NOMO-1 treated with DMSO at 0.1 percent for 48 hours (cell line): ENCODE data around the gene SRPK1.
"Not testable (repeated sequence)": the region's sequence is repeated elsewhere in the genome, so short reads cannot be mapped to it uniquely, and the experiment has no call there.

Source experiments
- DNase-seq: peaks from one replicate; lab custom pipeline; 2025; ENCODE audit not compliant: unreplicated experiment; lab: John Stamatoyannopoulos, UW

The SRPK1 gene

DNA sequence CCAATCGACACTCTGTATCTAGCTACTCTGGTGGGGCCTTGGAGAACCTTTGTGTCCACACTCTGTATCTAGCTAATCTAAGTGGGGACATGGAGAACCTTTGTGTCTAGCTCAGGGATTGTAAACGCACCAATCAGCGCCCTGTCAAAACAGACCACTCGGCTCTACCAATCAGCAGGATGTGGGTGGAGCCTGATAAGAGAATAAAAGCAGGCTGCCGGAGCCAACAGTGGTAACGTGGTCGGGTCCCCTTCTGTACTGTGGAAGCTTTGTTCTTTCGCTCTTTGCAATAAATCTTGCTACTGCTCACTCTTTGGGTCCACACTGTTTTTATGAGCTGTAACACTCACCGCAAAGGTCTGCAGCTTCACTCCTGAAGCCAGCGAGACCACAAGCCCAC is 11.0 kb upstream of the SRPK1 start:
- DNase-seq, result not testable (repeated sequence)

DNA sequence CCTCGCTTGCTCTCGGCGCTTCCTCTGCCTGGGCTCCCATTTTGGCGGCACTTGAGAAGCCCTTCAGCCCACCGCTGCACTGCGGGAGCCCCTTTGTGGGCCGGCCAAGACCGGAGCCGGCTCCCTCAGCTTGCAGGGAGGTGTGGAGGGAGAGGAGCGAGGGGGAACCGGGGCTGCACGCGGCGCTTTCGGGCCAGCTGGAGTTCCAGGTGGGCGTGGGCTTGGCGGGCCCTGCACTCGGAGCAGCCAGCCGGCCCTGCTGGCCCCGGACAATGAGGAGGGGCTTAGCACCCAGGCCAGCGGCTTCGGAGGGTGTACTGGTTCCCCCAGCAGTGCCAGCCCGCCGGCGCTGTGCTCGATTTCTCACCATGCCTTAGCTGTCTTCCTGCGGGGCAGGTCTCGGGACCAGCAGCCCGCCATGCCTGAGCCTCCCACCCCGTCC is 10.2 kb upstream of the SRPK1 start:
- DNase-seq, result no peak

DNA sequence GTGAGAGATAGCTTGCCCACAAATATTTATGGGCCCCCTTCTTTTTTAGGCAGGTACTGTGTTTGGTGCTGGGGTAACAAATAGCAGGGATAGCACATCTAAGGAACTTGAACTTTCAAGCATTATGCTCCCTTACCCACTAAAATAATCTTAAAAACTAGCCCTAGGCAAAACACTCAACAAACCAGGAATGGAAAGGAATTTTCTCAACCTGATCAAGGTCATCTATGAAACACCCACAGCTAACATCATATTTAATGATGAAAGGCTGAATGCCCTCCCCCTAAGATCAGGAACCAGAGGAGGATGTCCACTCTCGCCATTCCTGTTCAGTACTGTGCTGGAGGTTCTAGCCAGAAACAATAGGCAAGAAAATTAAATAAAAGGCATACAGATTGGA is 8.7 kb upstream of the SRPK1 start:
- no peak for DNase-seq

DNA sequence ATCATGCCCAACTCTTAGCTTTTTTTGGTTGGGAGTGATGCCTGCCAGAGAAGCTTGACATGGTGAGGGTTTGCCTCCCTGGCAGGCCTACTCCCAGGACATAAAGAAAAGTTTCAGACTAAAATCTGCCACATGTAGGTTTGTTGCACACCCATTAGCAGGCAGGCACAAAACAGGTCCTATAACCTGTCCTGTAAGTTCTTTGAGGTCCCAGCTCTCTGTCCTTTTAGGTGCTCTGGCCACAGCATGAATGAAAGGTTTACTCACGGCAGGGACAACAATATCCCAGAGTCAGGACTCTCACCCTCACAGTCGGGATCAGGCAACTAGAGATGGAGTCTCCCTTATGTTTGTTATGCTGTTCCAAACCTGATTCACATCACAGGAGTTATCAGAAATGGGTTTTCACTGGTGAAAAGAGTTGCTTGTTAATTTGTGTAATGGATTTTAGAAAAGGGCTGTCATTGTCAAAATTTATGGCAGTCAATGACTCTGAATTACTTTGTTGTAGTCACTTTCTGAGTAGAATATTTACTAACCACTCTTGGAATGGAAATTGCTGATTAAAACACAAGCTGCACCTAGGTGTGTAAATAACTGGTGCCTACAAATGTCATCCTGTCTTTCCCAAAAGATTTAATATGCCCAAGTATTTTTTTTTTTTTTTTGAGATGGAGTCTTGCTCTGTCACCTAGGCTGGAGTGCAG is 5.8 kb upstream of the SRPK1 start:
- no peak for DNase-seq

DNA sequence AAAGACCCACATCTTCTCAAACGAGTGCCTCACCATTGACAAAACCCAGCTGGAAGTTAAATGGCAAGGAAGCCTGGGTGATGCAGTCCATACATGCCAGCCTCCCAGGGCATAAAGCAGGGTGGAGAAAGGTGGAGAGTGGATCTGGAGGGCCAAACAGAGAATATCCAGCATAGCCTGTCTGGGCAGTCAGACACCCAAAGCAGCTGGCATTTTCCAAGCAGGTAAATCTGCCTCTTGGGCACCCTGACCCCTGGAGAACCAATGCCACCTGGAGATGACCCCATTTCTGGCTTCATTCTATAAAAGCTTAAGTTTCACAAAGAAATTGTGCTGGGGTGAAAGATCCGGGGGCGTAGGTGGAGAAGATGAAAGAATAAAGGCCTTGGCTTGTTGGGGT is 5.1 kb upstream of the SRPK1 start:
- DNase-seq, result no peak

DNA sequence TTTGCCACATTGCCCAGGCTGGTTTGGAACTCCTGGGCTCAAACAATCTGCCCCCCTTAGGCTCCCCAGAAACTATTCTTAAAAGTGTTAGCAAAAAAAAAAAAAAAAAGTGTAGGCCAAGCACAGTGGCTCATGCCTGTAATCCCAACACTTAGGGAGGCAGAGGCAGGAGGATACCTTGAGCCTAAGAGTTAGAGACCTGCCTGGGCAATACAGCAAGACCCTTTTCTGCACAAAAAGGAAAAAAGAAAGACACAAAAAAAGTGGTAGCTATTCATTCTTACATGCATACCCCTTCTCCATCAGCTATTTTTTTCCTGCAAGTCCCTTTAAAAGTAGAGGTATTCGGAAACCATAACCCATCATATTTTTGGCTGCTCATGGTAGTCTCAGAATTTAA is 3.2 kb upstream of the SRPK1 start:
- no peak for DNase-seq

DNA sequence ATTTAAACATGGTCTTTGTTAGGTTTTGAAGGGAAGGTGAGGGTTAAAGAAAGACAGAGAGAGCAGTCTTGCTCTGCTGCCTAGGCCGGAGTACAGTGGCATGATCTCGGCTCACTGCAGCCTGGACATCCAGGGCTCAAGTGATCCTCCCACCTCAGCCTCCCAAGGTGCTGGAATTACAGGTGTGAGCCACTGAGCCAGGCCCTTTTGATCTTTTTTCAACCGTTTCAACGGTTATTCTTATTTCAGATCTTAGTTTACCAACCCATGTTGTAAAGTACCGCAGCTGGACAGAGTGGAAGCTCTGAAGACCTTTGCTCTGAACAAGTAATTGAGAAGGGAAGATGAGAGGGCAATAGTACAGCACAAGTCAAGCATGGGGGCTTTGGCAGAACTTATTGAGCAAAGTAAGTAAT is 1.2 kb upstream of the SRPK1 start:
- DNase-seq, result no peak

DNA sequence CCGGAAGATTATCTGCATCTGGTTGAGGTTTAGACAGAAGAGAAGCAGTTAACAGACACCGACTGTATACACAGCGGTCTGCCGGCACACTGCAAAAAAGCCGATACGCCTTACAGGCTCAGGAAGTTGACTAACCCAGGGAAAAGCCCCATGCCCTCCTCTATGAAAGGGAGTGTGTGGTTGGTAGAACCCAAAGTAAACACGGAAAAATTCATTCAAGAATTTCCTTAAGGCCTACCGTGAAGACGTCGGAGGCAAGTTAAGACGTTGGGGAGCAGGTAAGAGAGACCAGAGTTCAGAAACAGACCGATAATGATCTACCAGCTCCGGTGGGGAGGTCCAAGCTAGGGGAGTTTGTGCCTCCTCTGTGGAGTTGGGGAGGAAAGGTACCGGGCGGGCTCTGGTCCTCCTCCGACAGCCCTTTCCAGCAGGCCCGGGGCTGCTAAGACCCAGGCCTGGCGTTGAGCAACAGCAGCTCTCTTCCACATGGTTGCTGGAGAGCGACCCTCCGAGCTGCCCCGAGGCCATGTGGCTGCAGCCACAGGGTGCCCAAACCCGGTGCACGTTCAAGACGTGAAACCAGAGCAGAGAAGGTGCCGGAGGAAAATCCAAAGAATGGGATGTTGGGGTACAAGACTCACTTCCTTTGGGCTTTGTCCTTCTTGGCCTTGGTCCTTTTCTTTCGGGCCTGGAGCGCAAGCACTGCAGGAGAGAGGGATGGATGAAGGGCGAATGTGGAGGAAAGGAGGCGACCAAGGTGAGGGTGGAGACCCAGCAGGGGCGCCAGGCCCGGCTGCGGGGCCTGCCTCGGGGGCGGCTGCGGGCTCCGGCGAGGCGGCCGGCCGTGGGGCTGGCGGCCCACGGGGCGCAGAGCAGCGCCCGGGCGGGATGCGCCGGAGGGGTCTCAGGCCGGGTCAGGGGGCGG is 809 bp downstream of the SRPK1 start:
- no peak for DNase-seq

DNA sequence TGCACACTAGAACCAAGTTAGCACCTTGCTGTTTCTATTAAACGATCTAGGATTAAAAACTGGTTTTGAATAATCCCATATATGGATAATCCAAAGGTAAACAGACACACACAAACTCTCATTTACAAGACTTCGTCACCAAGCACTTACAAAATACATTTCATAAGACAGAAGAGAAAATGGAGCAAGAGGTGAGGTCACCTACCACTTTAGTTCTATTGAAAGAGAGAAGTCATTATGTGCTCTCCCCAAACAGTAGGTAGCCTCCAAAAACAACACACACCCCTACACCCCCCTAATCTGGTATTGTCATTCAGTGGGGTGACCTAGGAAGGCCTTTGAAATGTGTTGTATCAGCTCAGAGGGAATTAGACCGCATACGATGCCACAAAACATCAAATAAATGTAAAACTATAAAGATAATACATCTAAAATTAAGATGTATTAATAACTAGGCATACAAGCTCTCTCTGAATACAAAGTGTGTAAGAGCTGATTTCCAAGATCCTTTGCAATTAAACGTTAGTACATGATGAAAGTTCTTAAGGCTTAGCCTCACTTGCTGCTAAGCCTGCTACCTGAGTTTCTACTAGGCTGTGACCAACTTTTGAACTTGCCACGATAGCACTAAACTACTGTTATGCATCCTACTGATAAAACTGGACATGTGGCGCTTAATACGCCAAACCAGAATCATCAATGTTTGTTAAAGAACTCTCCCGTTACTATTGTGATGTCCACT is 1.6 kb downstream of the SRPK1 start:
- DNase-seq, result peak; percentile 67

DNA sequence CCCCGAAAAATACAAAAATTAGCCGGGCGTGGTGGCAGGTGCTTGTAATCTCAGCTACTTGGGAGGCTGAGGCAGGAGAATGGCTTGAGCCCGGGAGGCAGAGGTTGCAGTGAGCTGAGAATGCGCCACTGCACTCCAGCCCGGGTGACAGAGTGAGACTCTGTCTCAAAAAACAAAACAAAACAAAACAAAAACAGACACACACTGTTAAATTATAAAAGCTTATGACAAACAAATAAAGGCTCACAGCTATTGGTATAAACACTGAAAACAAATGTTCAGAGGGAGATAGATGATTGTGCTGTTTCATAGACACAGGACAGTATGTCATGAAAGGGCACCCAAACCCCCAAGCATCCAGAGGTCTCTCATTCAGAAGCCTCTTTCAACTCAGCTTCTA is 4.0 kb downstream of the SRPK1 start:
- not testable (repeated sequence) for DNase-seq

DNA sequence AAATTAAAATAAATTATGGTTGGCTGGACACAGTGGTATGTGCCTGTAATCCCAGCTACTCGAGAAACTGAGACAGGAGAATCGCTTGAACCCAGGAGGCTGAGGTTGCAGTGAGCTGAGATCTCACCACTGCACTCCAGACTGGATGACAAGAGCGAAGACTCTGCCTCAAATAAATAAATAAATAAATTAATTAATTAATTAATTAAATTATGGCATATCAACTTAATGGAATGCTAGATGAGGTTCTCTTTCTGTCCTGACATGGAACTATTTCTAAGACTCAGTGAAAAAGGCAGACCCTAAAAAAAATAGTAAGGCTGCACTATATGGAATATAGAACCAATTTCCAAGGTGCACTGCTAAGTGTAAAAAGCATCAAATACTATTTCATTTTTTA is 4.8 kb downstream of the SRPK1 start:
- no peak for DNase-seq

DNA sequence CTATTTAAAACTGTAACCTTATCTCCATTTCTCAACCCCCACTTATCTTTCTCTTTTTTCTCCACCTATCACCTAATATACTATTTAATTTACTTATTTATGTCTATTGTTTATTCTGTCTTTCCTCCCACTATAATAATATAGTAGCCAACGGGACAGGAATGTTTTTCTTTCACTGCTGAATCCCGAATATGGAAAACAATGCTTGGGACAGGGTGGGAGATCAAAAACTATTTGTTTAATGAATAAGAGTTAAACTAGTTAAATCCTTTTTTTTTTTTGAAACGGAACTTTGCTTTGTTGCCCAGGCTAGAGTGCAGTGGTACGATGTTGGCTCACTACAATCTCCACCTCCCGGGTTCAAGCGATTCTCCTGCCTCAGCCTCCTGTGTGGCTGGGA is 6.4 kb downstream of the SRPK1 start:
- DNase-seq, result no peak

DNA sequence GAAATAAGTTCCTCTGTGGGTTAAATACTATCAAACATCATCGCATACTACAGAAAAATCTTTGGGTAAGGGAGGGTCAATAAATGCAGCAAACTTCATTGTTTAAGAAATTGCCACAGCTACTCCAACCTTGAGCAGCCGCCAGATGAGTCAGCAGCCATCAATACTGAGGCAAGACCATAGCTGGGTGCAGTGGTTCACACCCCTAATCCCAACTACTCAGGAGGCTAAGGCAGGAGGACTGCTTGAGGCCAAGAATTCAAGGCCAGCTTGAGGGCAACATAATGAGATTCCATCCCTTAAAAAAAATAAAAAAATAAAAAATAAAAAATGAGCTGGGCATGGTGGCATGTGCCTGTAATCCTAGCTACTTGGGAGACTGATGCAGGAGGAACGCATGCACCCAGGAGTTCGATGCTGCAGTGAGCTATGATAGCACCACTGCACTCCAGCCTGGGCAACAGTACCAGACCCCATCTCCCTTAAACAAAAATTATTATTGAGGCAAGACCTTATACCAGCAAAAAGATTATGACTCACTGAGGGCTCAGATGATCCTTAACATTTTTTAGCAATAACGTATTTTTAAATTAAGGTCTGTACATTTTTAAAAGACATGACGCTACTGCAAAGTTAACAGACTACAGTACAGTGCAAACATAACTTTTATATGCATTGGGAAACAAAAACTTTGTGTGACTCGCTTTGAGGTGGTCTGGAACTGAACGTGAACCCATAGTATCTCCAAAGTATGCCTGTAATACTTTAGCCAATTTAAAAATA is 8.8 kb downstream of the SRPK1 start:
- no peak for DNase-seq

DNA sequence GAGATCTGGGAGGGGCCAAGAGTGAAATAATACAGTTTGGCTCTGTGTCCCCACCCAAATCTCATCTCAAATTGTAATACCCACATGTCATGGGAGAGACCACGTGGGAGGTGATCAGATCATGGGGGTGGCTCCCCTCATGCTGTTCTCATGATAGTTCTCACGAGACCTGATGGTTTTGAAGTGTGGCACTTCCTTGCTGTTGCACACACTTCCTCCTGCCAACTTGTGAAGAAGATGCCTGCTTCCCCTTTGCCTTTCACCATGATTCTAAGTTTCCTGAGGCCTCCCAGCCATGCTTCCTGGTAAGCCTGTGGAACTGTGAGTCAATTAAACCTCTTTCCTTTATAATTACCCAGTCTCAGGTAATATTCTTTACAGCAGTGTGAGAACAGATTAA is 11.3 kb downstream of the SRPK1 start:
- DNase-seq, result not testable (repeated sequence)

DNA sequence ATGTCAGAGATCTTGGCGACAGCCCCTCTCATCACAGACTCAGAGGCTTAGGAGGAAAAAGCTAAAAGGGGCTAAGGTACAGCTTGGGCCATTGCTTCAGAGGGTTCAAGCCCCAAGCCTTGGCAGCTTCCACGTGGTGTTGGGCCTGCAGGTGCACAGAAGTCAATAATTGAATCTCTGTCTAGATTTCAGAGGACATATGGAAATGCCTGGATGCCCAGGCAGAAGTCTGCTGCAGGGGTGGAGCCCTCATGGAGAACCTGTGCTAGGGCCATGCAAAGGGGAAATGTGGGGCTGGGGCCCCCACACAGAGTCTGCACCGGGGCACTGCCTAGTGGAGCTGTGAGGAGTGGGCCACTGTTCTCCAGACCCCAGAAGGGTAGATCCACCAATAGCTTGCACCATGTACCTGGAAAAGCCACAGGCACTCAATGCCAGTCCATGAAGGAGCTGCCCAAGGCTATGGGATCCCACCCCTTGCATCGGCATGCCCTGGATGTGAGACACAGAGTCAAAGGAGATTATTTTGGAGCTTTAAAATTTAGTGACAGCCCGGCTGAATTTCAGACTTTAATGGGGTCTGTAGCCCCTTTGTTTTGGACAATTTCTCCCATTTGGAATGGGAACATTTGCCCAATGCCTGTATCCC is 12.0 kb downstream of the SRPK1 start:
- not testable (repeated sequence) for DNase-seq

DNA sequence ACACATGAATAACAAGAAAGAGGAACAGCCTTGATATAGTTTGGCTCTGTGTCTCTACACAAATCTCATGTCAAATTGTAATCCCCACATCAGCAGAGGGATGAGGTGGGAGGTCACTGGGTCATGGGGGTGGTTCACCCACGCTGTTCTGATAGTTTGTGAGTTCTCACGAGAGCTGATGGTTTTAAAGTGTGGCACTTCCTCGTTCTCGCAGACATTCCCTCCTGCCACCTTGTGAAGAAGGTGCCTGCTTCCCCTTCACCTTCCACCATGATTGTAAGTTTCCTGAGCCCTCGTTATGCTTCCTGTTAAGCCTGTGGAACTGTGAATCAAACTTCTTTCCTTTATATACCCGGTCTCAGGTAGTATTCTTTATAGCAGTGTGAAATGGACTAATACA is 13.1 kb downstream of the SRPK1 start:
- DNase-seq, result no peak

DNA sequence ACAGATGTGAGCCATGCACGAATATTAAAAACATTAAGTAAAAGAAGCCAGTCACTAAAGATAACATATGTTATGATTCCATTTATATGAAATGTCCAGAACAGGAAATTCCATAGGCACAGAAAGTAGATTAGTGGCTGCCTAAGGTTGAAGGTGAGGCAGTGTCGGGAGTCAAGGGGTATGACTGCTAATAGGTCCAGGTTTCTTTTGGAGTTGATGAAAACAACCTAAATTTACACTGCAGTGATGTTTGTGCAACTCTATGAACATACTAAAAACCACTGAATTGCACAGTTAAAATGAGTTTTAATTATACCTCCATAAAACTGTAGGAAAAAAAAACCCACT is 14.4 kb downstream of the SRPK1 start:
- DNase-seq, result no peak

DNA sequence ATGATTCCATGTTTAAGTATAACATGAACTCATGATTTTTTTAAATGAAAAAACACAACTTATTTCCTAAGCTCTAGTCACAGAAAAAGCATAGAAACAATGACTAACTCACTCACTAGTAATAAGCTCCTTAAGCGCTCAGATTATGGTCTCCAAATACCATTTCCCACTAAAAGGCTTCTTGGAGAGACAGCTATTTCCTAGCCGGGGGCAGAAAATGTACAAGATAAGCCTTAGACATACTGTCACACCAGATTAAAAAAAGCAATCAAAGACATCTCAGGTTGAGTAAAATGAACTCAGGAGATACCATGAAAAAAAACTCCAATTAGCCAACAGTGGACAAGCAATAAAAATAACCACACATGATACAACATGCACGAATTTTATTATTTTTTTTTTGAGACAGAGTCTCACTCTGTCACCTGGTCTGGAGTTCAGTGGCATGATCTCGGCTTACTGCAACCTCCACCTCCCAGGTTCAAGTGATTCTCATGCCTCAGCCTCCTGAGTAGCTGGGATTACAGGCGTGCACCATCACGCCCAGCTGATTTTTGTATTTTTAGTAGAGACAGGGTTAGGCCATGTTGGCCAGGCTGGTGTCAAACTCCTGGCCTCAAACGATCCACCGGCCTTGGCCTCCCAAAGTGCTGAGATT is 14.9 kb downstream of the SRPK1 start:
- no peak for DNase-seq

DNA sequence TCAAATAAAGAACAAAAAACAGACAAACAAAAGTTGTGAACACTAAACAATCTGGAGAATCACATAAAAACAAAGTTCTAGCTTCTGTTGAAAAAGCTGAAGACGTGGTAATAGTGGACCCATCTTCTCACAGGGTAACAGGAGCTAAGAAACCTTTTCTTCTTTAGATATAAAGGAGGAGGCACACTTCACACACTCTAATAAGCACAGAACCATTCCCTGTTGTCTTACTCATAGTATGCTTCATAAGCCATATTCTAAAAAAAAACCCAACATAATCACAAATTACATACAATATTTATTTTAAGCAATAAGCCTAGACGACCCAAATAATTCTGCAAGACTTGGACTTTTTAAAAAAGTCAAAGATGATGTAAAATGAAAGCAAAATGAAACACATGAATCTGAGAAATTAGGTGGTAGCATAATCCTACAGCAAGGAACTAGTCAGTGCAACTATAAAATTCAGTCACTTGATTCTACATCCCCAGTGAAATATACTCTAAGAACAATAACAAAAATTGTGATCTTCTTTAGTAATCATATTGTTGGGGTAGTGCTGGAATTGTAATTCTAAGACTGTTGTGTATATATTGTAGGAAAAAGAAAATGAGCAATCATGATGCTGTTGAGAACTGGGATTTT is 15.6 kb downstream of the SRPK1 start:
- DNase-seq, result no peak
